GM12864 (cell line): ENCODE measurements around the gene TTC33.

ENCODE experiments used
- DNase-seq: peaks from one replicate; pipeline ENCODE4 v3.0.0-alpha.2; 2011; ENCODE audit warnings: low read depth
- H3K4me3 ChIP-seq: 2 replicates; pipeline ENCODE4 v1.5.1; 2011; ENCODE audit warnings: mild to moderate bottlenecking, low read depth, low read length, control low read depth
- TF ChIP-seq, protein P1 (sequence below): IDR thresholded peaks from 2 replicates; pipeline ENCODE4 v1.5.1; 2011; ENCODE audit warnings: low read depth, mild to moderate bottlenecking, moderate library complexity, low read length, control low read depth, inconsistent platforms; ENCODE audit errors: missing control alignments

Gene TTC33

DNA sequence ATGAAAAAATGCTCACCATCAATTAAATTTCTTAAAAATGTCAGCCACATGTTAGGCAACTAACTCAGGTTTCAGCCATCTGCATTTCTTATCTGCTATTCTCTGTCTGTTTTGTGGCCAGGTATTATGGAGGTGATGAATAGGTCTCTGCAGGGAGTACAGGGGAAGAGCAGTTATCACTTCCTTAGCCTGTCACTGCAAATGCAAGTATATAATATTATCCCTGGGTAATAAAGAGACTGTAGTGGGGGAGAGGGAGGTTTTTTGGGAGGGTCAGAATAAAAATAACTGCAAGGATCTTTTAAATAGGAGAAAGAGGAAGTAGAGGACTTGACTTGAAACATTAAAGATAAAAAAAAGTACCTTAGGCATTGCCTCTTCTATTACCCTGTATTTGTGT is 125.6 kb downstream of the TTC33 start:
- TF ChIP-seq, protein P1, sequence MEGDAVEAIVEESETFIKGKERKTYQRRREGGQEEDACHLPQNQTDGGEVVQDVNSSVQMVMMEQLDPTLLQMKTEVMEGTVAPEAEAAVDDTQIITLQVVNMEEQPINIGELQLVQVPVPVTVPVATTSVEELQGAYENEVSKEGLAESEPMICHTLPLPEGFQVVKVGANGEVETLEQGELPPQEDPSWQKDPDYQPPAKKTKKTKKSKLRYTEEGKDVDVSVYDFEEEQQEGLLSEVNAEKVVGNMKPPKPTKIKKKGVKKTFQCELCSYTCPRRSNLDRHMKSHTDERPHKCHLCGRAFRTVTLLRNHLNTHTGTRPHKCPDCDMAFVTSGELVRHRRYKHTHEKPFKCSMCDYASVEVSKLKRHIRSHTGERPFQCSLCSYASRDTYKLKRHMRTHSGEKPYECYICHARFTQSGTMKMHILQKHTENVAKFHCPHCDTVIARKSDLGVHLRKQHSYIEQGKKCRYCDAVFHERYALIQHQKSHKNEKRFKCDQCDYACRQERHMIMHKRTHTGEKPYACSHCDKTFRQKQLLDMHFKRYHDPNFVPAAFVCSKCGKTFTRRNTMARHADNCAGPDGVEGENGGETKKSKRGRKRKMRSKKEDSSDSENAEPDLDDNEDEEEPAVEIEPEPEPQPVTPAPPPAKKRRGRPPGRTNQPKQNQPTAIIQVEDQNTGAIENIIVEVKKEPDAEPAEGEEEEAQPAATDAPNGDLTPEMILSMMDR: no peak
- DNase-seq: no peak
- no peak overlapping the region for H3K4me3 ChIP-seq

DNA sequence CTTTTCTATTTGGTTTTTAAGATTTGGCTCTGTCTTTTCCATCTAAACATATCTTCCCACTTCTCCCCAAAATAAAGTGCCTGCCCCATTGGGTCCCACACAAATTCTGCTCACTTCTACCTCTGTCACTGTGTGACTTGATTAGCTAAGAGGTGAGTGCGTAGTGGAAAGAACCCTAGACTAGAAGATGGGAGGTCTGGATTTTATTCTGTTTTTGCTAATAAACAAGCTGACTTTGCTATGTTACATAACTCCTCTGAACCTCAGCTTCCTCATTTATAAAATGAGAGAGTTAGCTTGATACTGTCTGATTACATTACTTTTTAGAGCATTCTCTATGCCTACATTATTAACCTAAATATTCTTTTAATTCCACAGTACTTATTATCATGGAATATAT is 127.4 kb downstream of the TTC33 start:
- DNase-seq: no peak

DNA sequence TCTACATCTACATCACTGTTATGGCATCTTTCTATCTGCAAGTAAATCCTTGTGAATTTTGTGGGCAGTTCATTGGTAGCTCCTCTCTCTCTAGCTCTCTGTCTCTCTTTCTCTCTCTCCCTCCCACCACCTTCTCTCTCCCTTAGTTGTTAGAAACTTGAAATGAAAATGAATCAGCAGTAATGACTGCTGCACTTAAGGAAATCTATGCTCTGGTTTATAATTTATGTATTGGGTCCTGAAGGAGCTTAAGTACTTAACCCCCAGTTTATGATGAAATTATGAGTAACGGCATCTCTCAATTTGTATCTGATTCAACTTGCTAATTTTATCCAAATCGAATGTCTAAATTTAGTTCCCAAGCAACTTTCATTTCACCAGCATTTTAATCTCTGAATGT is 128.1 kb downstream of the TTC33 start:
- TF ChIP-seq, protein P1: no peak
- DNase-seq: no peak
- no peak overlapping the region for H3K4me3 ChIP-seq

More for the DNA sequence above, 127.4 kb downstream of the TTC33 start:
- no peak overlapping the region for H3K4me3 ChIP-seq
- TF ChIP-seq, protein P1: no peak

DNA sequence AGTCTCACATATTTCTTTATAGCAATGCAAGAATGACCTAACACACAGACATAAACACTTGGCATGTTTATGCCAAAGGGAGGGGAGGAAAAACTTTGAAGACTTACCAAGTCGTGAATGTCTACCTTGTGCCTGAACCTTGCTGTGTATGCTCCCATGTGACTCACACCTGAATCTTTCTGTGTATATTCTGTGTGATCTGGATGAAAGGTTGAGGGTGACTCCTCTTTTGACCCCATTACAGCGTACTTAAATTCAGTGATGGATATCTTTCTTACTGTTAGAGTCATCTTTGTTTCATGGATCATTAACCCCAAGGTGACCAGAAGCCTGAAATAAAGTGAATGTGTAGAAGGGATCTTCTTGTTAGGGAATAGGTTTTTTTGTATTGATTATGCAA is 129.0 kb downstream of the TTC33 start:
- TF ChIP-seq, protein P1: no peak
- H3K4me3 ChIP-seq: no peak overlapping the region
- DNase-seq: no peak

DNA sequence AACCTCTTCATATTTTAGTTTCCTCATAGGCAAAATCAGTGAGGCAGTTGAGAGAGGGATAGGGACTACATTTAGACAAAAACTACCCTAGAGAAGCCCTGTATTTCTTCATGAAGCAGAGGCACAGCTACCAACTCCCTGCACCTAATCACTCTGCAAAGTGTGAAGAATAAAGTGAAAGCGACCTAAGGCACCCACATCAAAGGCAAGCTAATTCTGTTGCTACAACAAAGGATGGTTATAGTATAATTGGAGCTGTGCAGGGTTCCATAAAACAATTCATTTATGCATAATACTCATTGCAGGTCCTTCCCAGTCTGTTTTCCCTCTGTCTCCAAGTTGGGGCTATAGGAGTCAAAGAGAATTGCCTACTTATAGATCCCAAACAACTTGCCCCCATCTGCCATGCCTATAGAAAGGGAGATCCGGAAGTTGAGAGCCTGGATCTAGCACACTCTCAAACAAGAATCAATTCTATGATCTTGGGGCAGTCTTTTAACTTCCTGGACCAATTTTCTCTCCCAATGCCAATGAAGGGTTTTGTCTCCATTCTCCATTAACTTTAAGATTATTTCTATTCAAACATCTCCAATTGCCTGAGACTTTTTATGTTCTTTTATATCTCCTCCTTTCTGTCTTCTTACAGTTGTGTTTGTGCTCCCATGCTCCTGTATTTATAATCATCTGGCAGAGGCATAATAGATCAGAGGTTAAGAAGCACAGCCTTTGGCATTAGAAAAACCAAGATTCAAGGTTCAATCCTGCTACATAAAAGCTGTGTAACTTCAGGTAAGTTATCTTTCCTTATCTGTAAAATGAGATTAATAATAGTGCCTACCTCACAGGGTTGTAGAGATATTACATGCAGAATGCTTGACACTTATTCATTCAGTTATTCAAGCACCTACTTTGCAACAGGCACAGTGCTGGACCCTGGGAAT is 132.0 kb downstream of the TTC33 start:
- TF ChIP-seq, protein P1: no peak
- H3K4me3 ChIP-seq: no peak overlapping the region
- DNase-seq: no peak

DNA sequence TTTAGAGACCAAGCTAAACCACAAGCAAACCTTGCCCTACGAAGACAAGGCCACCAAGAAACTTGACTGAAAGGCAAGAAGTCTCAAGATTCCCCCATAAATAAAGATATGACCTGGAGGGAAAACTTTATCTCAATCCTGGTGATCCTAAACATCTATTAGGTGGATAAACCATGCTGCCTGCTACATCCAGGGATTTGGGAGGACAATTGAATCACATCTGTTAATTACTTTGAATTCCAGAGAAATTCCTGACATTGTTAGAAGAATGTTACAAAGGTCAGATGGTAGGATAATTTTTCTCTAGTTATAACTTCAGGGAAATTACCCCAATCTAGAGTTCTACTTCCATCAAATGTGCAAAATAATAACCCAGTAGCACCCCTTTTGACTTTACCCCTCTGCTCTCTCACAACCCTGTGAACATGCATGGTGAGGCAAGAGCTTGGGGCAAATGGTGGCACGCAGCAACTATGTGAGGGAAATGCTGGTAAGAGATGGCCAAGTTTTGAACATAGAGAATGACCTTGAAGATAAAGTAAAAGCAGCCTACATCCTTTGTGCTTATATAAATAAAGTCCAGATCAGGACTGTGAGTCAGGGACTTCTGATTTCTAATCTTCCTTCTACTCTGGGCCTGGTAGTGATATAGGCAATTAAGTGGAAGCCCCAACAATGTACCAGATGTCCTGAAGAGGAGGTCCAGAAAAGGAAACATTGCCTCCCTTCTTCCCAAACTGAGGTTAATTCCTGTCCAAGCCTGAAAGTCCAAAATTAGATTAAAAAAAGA is 133.1 kb downstream of the TTC33 start:
- TF ChIP-seq, protein P1: no peak
- no peak for DNase-seq
- no peak overlapping the region for H3K4me3 ChIP-seq
